HEK293T (cell line): ENCODE data around the gene STAT5B.

Source experiments
- BHLHE40 ChIP-seq: fragments of 450-650 bp; IDR thresholded peaks from 2 replicates; pipeline ENCODE4 v1.6.1; 2016; ENCODE audit warnings: mild to moderate bottlenecking, moderate library complexity, borderline replicate concordance
- CTBP1 ChIP-seq: fragments of 450-650 bp; IDR thresholded peaks from 2 replicates; pipeline ENCODE4 v1.6.1; 2016; ENCODE audit warnings: borderline replicate concordance
- FOXK2 ChIP-seq: fragments of 450-650 bp; IDR thresholded peaks from 2 replicates; pipeline ENCODE4 v1.6.1; 2016; ENCODE audit warnings: mild to moderate bottlenecking
- FOXM1 ChIP-seq: fragments of 450-650 bp; IDR thresholded peaks from 2 replicates; pipeline ENCODE4 v1.6.1; 2017; ENCODE audit warnings: mild to moderate bottlenecking, borderline replicate concordance
- HDGF ChIP-seq: fragments of 450-650 bp; IDR thresholded peaks from 2 replicates; pipeline ENCODE4 v1.6.1; 2017; ENCODE audit warnings: antibody characterized with exemption, borderline replicate concordance
- L3MBTL2 ChIP-seq: fragments of 450-650 bp; conservative IDR thresholded peaks from 2 replicates; pipeline ENCODE4 v1.6.1; 2016; ENCODE audit warnings: mild to moderate bottlenecking
- LEF1 ChIP-seq: fragments of 450-650 bp; IDR thresholded peaks from 2 replicates; pipeline ENCODE4 v1.6.1; 2017; ENCODE audit warnings: mild to moderate bottlenecking, borderline replicate concordance
- PKNOX1 ChIP-seq: fragments of 450-650 bp; IDR thresholded peaks from 2 replicates; pipeline ENCODE4 v1.6.1; 2016
- SP1 ChIP-seq: fragments of 450-650 bp; IDR thresholded peaks from 2 replicates; pipeline ENCODE4 v1.6.1; 2017
- SUZ12 ChIP-seq: fragments of 450-650 bp; IDR thresholded peaks from 2 replicates; pipeline ENCODE4 v1.6.1; 2016; ENCODE audit warnings: mild to moderate bottlenecking
- TARDBP ChIP-seq: fragments of 450-650 bp; IDR thresholded peaks from 2 replicates; pipeline ENCODE4 v1.6.1; 2016
- ZNF384 ChIP-seq: fragments of 450-650 bp; IDR thresholded peaks from 2 replicates; pipeline ENCODE4 v1.6.1; 2016

- TF ChIP-seq SUZ12 (no peak), TARDBP (no peak), L3MBTL2 (no peak), SP1 (no peak), BHLHE40 (no peak), FOXK2 (no peak), HDGF (no peak), FOXM1 (no peak), PKNOX1 (no peak), LEF1 (no peak), CTBP1 (no peak), ZNF384 (no peak)
These were observed 110.4 kb downstream of the STAT5B start for GRCh38 chr17:42165751-42166150.
